HL-60 (cell line): ENCODE measurements around the gene SORCS2.

ENCODE experiments used
- CTCF ChIP-seq: IDR thresholded peaks from one replicate; pipeline ENCODE4 v1.5.1; 2011; ENCODE audit warnings: low read length, control low read depth, inconsistent platforms; ENCODE audit not compliant: insufficient read depth
- POLR2AphosphoS5 ChIP-seq: IDR thresholded peaks from 2 replicates; pipeline ENCODE4 v1.6.1; 2012; ENCODE audit warnings: low read depth

- TF ChIP-seq POLR2AphosphoS5 (no peak), CTCF (no peak)
These were observed 220.2 kb downstream of the SORCS2 start for GRCh38 chr4:7412554-7412912.
